Caco-2 (cell line): ENCODE measurements around the gene LINC00632. TPM values are rescaled to one million over a fixed set of nuclear protein-coding genes. Genes with fewer than 3 reads are reported as not detected.

ENCODE experiments used
- BruUV-seq: library from RNA; stranded (reverse); fragments of 400-500 nt; replicated peaks from 2 replicates; lab custom pipeline; 2021; lab: Mats Ljungman, UMichigan
- CTCF ChIA-PET: fragments of 300-600 bp; sonication (Branson Sonifier 250); formaldehyde crosslinking; loops from one replicate; lab custom pipeline; 2022; ENCODE audit warnings: antibody characterized with exemption; lab: Charles Lee
- POLR2A ChIA-PET: fragments of 300-600 bp; sonication (Branson Sonifier 250); formaldehyde crosslinking; loops from one replicate; lab custom pipeline; 2022; ENCODE audit warnings: antibody characterized with exemption; lab: Charles Lee
- DNase-seq, 2 experiments: peaks; one replicate each; pipeline versions ENCODE4 v3.0.0 to v3.0.0-alpha.2; 2020 to 2022
- H3K27me3 ChIP-seq: replicated peaks from 2 replicates; pipeline ENCODE4 v1.6.0; 2011; ENCODE audit warnings: low read length; ENCODE audit not compliant: control insufficient read depth, insufficient read depth
- H3K36me3 ChIP-seq: 2 replicates; pipeline ENCODE4 v1.5.1; 2011; ENCODE audit warnings: low read length; ENCODE audit not compliant: control insufficient read depth, insufficient read depth
- H3K4me1 ChIP-seq: fragments of 250-450 bp; sonication (Bioruptor Pico); 2 replicates; pipeline ENCODE4 v1.5.1; 2020; ENCODE audit warnings: mild to moderate bottlenecking
- H3K4me3 ChIP-seq: 2 replicates; pipeline ENCODE4 v1.5.1; 2011; ENCODE audit warnings: low read depth, mild to moderate bottlenecking, control low read depth, low read length
- H3K9me3 ChIP-seq: fragments of 250-450 bp; sonication (Bioruptor Pico); 2 replicates; pipeline ENCODE4 v1.5.1; 2020; ENCODE audit warnings: mild to moderate bottlenecking, moderate library complexity
- H3K27ac Mint-ChIP-seq: one replicate; pipeline ENCODE4 v1.8.0; 2022; ENCODE audit warnings: mixed read lengths; ENCODE audit not compliant: unreplicated experiment
- H3K27me3 Mint-ChIP-seq: one replicate; pipeline ENCODE4 v1.8.0; 2022; ENCODE audit warnings: mixed read lengths; ENCODE audit not compliant: insufficient read depth, unreplicated experiment
- H3K36me3 Mint-ChIP-seq: one replicate; pipeline ENCODE4 v1.8.0; 2022; ENCODE audit warnings: mild to moderate bottlenecking, mixed read lengths; ENCODE audit not compliant: insufficient read depth, unreplicated experiment
- H3K4me1 Mint-ChIP-seq: one replicate; pipeline ENCODE4 v1.8.0; 2022; ENCODE audit warnings: low read depth, mixed read lengths; ENCODE audit not compliant: unreplicated experiment
- H3K4me3 Mint-ChIP-seq: one replicate; pipeline ENCODE4 v1.8.0; 2022; ENCODE audit warnings: mild to moderate bottlenecking, moderate library complexity, mixed read lengths; ENCODE audit not compliant: unreplicated experiment
- H3K9me3 Mint-ChIP-seq: one replicate; pipeline ENCODE4 v1.8.0; 2022; ENCODE audit warnings: mixed read lengths; ENCODE audit not compliant: unreplicated experiment
- intact Hi-C: fragments of 100-400 bp; cut with micrococcal nuclease; formaldehyde crosslinking; loops from one replicate; pipeline ENCODE4 v1.10.0; 2022; ENCODE audit not compliant: unreplicated experiment
- total RNA-seq: library from RNA; stranded (reverse); gene quantifications from 2 replicates; pipeline ENCODE4 v1.2.3, GENCODE V29; 2022
- TF ChIP-seq, protein P1 (sequence below), 2 experiments: fragments of 200-600 bp in 1 of 2; IDR thresholded peaks; 1 replicate in 1 of 2; 2 replicates in 1 of 2; pipeline versions ENCODE4 v1.5.1 to v1.8.0; 2011 to 2022; ENCODE audit warnings: antibody characterized with exemption in 1 of 2, control low read depth in 1 of 2, inconsistent platforms in 1 of 2, low read depth in 1 of 2, low read length in 1 of 2, mild to moderate bottlenecking in 1 of 2, moderate library complexity in 1 of 2; ENCODE audit not compliant: insufficient read depth in 1 of 2, severe bottlenecking in 1 of 2, unreplicated experiment in 1 of 2

LINC00632 gene
- total RNA-seq, 1 experiment from 2014 or later: not detected

GRCh38 chrX:140715787-140716186 is 6.2 kb downstream of the LINC00632 start:
- Histone ChIP-seq H3K4me1 (no peaks in the 10 kb centered on the region), H3K4me3 (no peak overlapping the region), H3K9me3 (no peaks in the 10 kb centered on the region), H3K36me3 (no peaks in the 10 kb centered on the region), H3K27me3 (no peaks in the 10 kb centered on the region)
- POLR2A ChIA-PET: no interaction called here
- no peak overlapping the region for H3K27ac Mint-ChIP-seq
- CTCF ChIA-PET: no interaction called here
- DNase-seq: no peak
- intact Hi-C loops: no loop called here
- H3K9me3 Mint-ChIP-seq: no peaks in the 10 kb centered on the region
- H3K4me1 Mint-ChIP-seq: no peaks in the 10 kb centered on the region
- no TSS peak for BruUV-seq
- H3K4me3 Mint-ChIP-seq: no peak overlapping the region
- TF ChIP-seq, protein P1, sequence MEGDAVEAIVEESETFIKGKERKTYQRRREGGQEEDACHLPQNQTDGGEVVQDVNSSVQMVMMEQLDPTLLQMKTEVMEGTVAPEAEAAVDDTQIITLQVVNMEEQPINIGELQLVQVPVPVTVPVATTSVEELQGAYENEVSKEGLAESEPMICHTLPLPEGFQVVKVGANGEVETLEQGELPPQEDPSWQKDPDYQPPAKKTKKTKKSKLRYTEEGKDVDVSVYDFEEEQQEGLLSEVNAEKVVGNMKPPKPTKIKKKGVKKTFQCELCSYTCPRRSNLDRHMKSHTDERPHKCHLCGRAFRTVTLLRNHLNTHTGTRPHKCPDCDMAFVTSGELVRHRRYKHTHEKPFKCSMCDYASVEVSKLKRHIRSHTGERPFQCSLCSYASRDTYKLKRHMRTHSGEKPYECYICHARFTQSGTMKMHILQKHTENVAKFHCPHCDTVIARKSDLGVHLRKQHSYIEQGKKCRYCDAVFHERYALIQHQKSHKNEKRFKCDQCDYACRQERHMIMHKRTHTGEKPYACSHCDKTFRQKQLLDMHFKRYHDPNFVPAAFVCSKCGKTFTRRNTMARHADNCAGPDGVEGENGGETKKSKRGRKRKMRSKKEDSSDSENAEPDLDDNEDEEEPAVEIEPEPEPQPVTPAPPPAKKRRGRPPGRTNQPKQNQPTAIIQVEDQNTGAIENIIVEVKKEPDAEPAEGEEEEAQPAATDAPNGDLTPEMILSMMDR (IDR thresholded peaks at IDR 0.05; ENCODE audit: insufficient read depth in 1 of 2, low read depth in 1 of 2, low read length in 1 of 2, severe bottlenecking in 1 of 2, unreplicated experiment in 1 of 2): no peak
- H3K27me3 Mint-ChIP-seq: no peaks in the 10 kb centered on the region
- no peaks in the 10 kb centered on the region for H3K36me3 Mint-ChIP-seq

DNA sequence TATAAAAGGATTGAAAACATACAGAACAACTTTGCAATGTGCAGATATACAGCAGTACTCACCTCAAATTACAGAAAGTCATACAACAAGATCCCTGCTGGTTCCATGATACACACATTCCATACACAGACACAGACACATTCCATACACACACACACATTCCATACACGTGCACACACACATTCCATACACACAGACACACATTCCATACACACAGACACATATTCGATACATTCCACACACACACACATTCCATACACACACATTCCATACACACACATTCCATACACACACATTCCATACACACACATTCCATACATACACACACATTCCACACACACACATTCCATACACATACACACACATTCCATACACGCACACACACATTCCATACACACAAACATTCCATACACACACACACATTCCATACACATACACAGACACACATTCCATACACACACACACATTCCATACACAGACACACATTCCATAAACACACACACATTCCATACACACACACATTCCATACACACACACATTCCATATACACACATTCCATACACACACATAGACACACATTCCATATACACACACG is 13.7 kb downstream of the LINC00632 start:
- no peak for DNase-seq
- Mint-ChIP-seq H3K9me3 (no peaks in the 10 kb centered on the region), H3K4me3 (no peak overlapping the region), H3K4me1 (no peaks in the 10 kb centered on the region), H3K27me3 (no peaks in the 10 kb centered on the region), H3K27ac (no peak overlapping the region), H3K36me3 (no peaks in the 10 kb centered on the region)
- intact Hi-C loops: no loop called here
- H3K36me3 ChIP-seq: no peaks in the 10 kb centered on the region
- no peak overlapping the region for H3K4me3 ChIP-seq
- CTCF ChIA-PET: no interaction called here
- H3K27me3 ChIP-seq: no peaks in the 10 kb centered on the region
- H3K4me1 ChIP-seq: no peaks in the 10 kb centered on the region
- no TSS peak for BruUV-seq
- no peaks in the 10 kb centered on the region for H3K9me3 ChIP-seq
- TF ChIP-seq, protein P1 (IDR thresholded peaks at IDR 0.05; ENCODE audit: insufficient read depth in 1 of 2, low read depth in 1 of 2, low read length in 1 of 2, severe bottlenecking in 1 of 2, unreplicated experiment in 1 of 2): no peak
- POLR2A ChIA-PET: no interaction called here

GRCh38 chrX:140724309-140724708 is 14.8 kb downstream of the LINC00632 start:
- H3K27me3 Mint-ChIP-seq: no peaks in the 10 kb centered on the region
- no peak overlapping the region for H3K4me3 Mint-ChIP-seq
- ChIA-PET POLR2A (no interaction called here), CTCF (no interaction called here)
- intact Hi-C loops: no loop called here
- no peaks in the 10 kb centered on the region for H3K4me1 Mint-ChIP-seq
- H3K9me3 ChIP-seq: no peaks in the 10 kb centered on the region
- BruUV-seq: no TSS peak
- no peaks in the 10 kb centered on the region for H3K9me3 Mint-ChIP-seq
- H3K27me3 ChIP-seq: no peaks in the 10 kb centered on the region
- TF ChIP-seq, protein P1 (IDR thresholded peaks at IDR 0.05; ENCODE audit: insufficient read depth in 1 of 2, low read depth in 1 of 2, low read length in 1 of 2, severe bottlenecking in 1 of 2, unreplicated experiment in 1 of 2): no peak
- H3K4me3 ChIP-seq: no peak overlapping the region
- no peaks in the 10 kb centered on the region for H3K36me3 ChIP-seq
- no peaks in the 10 kb centered on the region for H3K4me1 ChIP-seq
- H3K36me3 Mint-ChIP-seq: no peaks in the 10 kb centered on the region
- no peak overlapping the region for H3K27ac Mint-ChIP-seq
- no peak for DNase-seq
